Endothelial cell (in vitro differentiated cells): ENCODE data around the gene PLA2G10. TPM values are rescaled to one million over a fixed set of nuclear protein-coding genes. Genes with fewer than 3 reads are reported as not detected.
"Not testable (repeated sequence)": the region's sequence is repeated elsewhere in the genome, so short reads cannot be mapped to it uniquely, and the experiment has no call there.

Experiments
- DNase-seq: peaks from one replicate; pipeline ENCODE4 v3.0.0; 2021; ENCODE audit warnings: low spot score
- H3K27ac Mint-ChIP-seq: one replicate; pipeline ENCODE4 v1.8.0; 2021; ENCODE audit warnings: mixed read lengths, inconsistent platforms; ENCODE audit not compliant: unreplicated experiment
- H3K27me3 Mint-ChIP-seq: one replicate; pipeline ENCODE4 v1.8.0; 2021; ENCODE audit warnings: mild to moderate bottlenecking, moderate library complexity, mixed read lengths, inconsistent platforms; ENCODE audit not compliant: unreplicated experiment
- H3K36me3 Mint-ChIP-seq: one replicate; pipeline ENCODE4 v1.8.0; 2021; ENCODE audit warnings: mild to moderate bottlenecking, low read depth, mixed read lengths, inconsistent platforms; ENCODE audit not compliant: unreplicated experiment
- H3K4me1 Mint-ChIP-seq: one replicate; pipeline ENCODE4 v1.8.0; 2021; ENCODE audit warnings: mild to moderate bottlenecking, mixed read lengths, inconsistent platforms; ENCODE audit not compliant: unreplicated experiment
- H3K4me3 Mint-ChIP-seq: one replicate; pipeline ENCODE4 v1.8.0; 2021; ENCODE audit warnings: mild to moderate bottlenecking, mixed read lengths, inconsistent platforms; ENCODE audit not compliant: unreplicated experiment
- H3K9me3 Mint-ChIP-seq: one replicate; pipeline ENCODE4 v1.8.0; 2021; ENCODE audit warnings: mixed read lengths, inconsistent platforms; ENCODE audit not compliant: unreplicated experiment
- total RNA-seq: library from RNA; stranded (reverse); fragmentation: NEBNext Ultra II Directional; extraction: Animal tissue kit (Norgen Biotek cat#: 25700); gene quantifications from one replicate; pipeline ENCODE4 v1.2.1, GENCODE V29; 2021; ENCODE audit not compliant: unreplicated experiment
- TF ChIP-seq, protein P1 (sequence below): fragments of 200-600 bp; sonication (generic); IDR thresholded peaks from one replicate; pipeline ENCODE4 v1.5.0; 2021; ENCODE audit warnings: antibody characterized with exemption; ENCODE audit not compliant: unreplicated experiment

Gene PLA2G10
- total RNA-seq, 1 donor from 2014 or later = 0.28 TPM

DNA sequence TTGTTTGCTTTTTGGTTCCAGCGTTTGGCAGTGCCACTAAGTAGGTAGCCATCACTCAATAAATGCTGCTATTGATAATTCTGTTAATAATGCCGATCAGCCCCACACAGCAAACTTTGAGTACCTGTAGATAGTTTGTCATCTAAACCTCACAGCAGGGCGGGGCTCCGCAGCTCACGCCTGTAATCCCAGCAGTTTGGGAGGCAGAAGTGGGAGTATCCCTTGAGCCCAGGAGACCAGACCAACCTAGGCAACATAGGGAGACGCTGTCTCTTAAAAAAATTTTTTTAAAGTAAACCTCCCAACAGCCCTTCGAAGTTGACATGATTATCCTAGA lies 59.8 kb downstream of the PLA2G10 start:
- peak overlapping the region; percentile 99 for H3K27ac Mint-ChIP-seq
- no peaks in the 10 kb centered on the region for H3K9me3 Mint-ChIP-seq
- no peaks in the 10 kb centered on the region for H3K36me3 Mint-ChIP-seq
- no peak for DNase-seq
- TF ChIP-seq, protein P1, sequence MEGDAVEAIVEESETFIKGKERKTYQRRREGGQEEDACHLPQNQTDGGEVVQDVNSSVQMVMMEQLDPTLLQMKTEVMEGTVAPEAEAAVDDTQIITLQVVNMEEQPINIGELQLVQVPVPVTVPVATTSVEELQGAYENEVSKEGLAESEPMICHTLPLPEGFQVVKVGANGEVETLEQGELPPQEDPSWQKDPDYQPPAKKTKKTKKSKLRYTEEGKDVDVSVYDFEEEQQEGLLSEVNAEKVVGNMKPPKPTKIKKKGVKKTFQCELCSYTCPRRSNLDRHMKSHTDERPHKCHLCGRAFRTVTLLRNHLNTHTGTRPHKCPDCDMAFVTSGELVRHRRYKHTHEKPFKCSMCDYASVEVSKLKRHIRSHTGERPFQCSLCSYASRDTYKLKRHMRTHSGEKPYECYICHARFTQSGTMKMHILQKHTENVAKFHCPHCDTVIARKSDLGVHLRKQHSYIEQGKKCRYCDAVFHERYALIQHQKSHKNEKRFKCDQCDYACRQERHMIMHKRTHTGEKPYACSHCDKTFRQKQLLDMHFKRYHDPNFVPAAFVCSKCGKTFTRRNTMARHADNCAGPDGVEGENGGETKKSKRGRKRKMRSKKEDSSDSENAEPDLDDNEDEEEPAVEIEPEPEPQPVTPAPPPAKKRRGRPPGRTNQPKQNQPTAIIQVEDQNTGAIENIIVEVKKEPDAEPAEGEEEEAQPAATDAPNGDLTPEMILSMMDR = no peak
- peak overlapping the region; percentile 99 for H3K4me3 Mint-ChIP-seq
- H3K4me1 Mint-ChIP-seq = peaks cover 27% of the 10 kb centered on the region
- H3K27me3 Mint-ChIP-seq = peaks cover 11% of the 10 kb centered on the region

DNA sequence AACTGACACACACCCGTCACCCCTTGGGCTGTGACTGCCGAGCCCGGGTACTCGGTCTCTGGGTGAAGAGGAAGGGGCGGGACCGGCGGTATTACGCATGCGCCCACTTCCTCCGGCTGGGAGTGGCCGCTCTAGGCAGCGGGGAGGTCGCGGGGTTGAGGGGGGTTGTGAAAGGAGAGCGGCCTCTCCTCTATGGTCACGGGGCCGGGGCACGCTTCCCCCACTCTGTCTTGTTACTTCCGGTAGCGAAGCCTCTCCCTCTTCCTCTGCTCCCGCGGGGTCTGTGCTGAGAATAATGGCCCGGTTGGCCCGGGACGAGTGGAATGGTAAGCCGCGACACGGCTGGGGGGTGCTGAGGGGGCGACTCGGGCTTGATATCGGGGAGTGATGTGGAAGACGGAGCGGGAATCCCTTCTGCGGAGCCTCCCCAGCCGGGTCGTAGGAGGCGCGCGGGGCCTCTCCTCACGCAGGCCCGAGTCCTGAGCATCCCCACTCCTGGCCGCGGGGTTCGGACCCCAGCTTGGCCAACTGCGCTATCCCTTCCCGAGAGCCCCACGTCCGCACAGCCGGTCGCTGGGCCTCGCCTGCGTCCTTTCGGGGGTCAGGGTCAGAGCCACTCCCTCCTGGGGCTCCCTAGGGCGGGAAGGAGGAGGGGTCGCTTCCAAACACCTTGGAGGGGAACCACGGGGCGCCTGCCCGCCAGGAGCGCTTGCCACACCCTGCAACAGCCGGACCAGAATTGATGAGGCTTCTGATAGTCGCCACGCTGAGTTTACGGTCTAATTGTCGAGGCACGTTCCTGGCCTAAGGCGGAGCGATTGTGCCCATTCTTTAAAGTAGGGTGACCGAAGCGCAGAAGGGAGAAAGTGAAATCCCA lies 61.2 kb downstream of the PLA2G10 start, which contains the start of gene BFAR:
Gene BFAR (plus strand): TSS at position 259 of the 877 bp plus-strand sequence. CDS start 11,396 bp downstream, outside the sequence.
- peak within 1 kb of the TSS; percentile 99 for H3K27ac Mint-ChIP-seq
- peak within 1 kb of the TSS; percentile 99 for H3K4me3 Mint-ChIP-seq
- DNase-seq = peak; percentile 99
- H3K4me1 Mint-ChIP-seq = peaks cover 34% of the 10 kb centered on the region
- peaks cover 14% of the 10 kb centered on the region for H3K27me3 Mint-ChIP-seq
- H3K36me3 Mint-ChIP-seq = no peaks in the 10 kb centered on the region
- TF ChIP-seq, protein P1 = no peak
- H3K9me3 Mint-ChIP-seq = no peaks in the 10 kb centered on the region

DNA sequence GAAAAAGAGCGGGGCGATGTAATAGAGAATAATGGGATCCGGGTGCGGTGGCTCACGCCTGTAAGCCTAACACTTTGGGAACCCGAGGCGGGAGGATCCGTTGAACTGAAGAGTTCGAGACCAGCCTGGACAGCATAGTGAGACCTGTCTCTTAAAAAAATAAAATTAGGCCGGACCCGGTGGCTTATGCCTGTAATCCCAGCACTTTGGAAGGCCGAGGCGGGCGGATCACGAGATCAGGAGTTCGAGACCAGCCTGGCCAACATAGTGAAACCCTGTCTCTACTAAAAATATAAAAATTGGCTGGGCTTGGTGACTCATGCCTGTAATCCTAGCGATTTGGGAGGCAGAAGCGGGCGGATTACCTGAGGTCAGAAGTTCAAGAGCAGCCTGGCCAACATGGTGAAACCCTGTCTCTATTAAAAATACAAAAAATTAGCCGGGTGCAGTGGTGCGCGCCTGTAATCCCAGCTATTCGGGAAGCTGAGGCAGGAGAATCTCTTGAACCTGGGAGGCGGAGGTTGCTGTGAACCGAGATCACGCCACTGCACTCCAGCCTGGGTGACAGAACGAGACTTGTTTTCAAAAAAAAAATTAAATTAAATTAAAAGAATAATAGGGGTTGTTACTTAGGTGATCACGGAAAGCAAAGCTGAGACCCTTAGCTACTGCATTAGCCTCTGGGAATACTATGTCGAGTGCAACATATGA lies 63.3 kb downstream of the PLA2G10 start:
- not testable (repeated sequence) for H3K9me3 Mint-ChIP-seq, DNase-seq, H3K36me3 Mint-ChIP-seq
- Mint-ChIP-seq H3K27me3 (peaks cover 14% of the 10 kb centered on the region), H3K27ac (peak overlapping the region; percentile 99), H3K4me3 (peak overlapping the region; percentile 82), H3K4me1 (peaks cover 21% of the 10 kb centered on the region)

DNA sequence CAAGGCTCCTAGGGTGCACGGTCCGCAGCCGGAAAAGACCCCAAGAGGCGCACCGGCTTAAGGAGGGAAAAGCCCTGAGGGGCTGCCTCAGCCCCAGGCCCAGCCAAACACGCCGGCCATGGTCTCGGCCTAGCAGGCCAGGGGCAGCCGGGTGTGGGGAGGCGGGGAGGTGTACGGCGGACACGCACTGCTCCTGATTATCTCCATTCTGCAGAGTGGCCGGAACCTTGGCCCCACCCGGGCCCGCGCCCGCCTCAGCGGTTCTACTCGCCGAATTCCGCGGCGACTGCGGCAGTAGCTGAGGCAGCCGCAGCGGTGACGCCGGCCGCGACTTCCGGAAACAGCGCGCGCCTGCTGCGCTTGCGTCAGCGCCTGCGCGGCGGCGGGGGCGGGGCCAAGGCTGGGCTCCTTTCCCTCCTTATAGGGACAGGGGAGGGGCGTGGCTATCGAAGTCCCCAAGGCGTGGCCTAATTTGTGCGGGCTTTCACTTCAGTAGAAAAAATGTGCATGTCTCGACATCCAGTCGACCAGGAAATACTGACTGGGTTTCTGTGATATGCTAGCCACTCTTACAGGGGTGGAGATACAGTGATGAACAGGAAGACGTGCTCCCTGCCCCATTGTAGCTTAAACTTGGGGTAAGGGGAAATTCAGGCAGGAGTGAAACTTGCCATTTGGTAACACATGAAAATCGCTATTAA lies 64.0 kb downstream of the PLA2G10 start, which contains the start of gene PARN:
Gene PARN (minus strand): TSS at position 342 of the 701 bp plus-strand sequence. CDS start 135 bp downstream, at position 207.
- peak within 1 kb of the TSS; percentile 97 for H3K4me3 Mint-ChIP-seq
- H3K4me1 Mint-ChIP-seq = peaks cover 21% of the 10 kb centered on the region
- peak within 1 kb of the TSS; percentile 99 for H3K27ac Mint-ChIP-seq
- TF ChIP-seq, protein P1 = no peak
- peaks cover 14% of the 10 kb centered on the region for H3K27me3 Mint-ChIP-seq
- H3K9me3 Mint-ChIP-seq = no peaks in the 10 kb centered on the region
- DNase-seq = peak; percentile 98
- H3K36me3 Mint-ChIP-seq = no peaks in the 10 kb centered on the region

DNA sequence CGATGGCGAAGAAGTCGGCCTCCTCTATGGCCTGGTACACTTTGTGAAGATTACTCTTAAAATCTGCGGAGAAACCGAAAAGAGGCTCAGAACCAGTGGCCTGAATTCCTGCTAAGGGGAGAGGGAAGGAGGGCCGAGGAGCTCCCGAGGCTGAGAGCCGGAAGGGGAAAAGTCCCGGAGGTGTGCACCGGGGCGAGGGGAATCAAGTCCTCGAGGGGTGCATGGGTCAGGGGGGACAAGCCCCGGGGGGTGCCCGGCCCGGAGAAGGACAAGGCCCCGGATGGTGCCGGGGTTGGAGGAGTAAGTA lies 64.5 kb downstream of the PLA2G10 start:
- Mint-ChIP-seq H3K36me3 (no peaks in the 10 kb centered on the region), H3K4me3 (peak overlapping the region; percentile 97), H3K27me3 (peaks cover 13% of the 10 kb centered on the region), H3K27ac (peak overlapping the region; percentile 98), H3K9me3 (no peaks in the 10 kb centered on the region), H3K4me1 (peaks cover 18% of the 10 kb centered on the region)
- peak; percentile 37 for DNase-seq
- TF ChIP-seq, protein P1 = no peak
